ENCODE results near the gene PDK4.

- TF ChIP-seq POLR2AphosphoS5 (IDR thresholded peaks at IDR 0.05; ENCODE audit: low read depth, low read length) (no peak), POLR2A (IDR thresholded peaks at IDR 0.05; ENCODE audit: low read depth, low read length) (no peak), TAF1 (IDR thresholded peaks at IDR 0.05; ENCODE audit: low read depth, low read length) (no peak), POU2F2 (IDR thresholded peaks at IDR 0.05; ENCODE audit: low read depth, low read length) (no peak)
These were observed 36.3 kb upstream of the PDK4 start for GRCh38 chr7:95632609-95633008.

Data from GM12891 (cell line).